GM23338 (cell line): ENCODE data around the gene TSPAN4. TPM values are rescaled to one million over a fixed set of nuclear protein-coding genes. Genes with fewer than 3 reads are reported as not detected.

ENCODE experiments used
- ATAC-seq: fragments of 200-7000 bp; cut with Tn5 transposase; 3 replicates; pipeline ENCODE4 v1.9.1; 2020
- DNase-seq: peaks from one replicate; pipeline ENCODE4 v3.0.0-alpha.2; 2015; ENCODE audit warnings: low spot score
- H2AFZ ChIP-seq: fragments of 200-600 bp; sonication (generic); 2 replicates; pipeline ENCODE4 v1.8.0; 2016; ENCODE audit warnings: antibody characterized with exemption, mild to moderate bottlenecking, moderate library complexity
- H3F3A ChIP-seq: fragments of 200-600 bp; sonication (generic); replicated peaks from 2 replicates; pipeline ENCODE4 v1.8.0; 2017; ENCODE audit warnings: antibody characterized with exemption, mixed run types, low read depth
- H3K27ac ChIP-seq: fragments of 200-600 bp; sonication (generic); 2 replicates; pipeline ENCODE4 v1.6.1; 2016; ENCODE audit warnings: low read depth
- H3K27me3 ChIP-seq: fragments of 200-600 bp; sonication (generic); 2 replicates; pipeline ENCODE4 v1.8.0; 2016; ENCODE audit warnings: mild to moderate bottlenecking, mixed run types, moderate library complexity; ENCODE audit not compliant: insufficient read depth
- H3K36me3 ChIP-seq: fragments of 200-600 bp; sonication (generic); 2 replicates; pipeline ENCODE4 v1.8.0; 2016; ENCODE audit warnings: mild to moderate bottlenecking; ENCODE audit not compliant: insufficient read depth
- H3K4me1 ChIP-seq: fragments of 200-600 bp; sonication (generic); 2 replicates; pipeline ENCODE4 v1.8.0; 2016; ENCODE audit warnings: mild to moderate bottlenecking, moderate library complexity; ENCODE audit not compliant: insufficient read depth
- H3K4me2 ChIP-seq: fragments of 200-600 bp; sonication (generic); 2 replicates; pipeline ENCODE4 v1.7.1; 2017; ENCODE audit warnings: mixed run types
- H3K4me3 ChIP-seq: fragments of 200-600 bp; sonication (generic); 2 replicates; pipeline ENCODE4 v1.6.1; 2016; ENCODE audit warnings: mixed run types
- H3K79me2 ChIP-seq: fragments of 200-600 bp; sonication (generic); replicated peaks from 2 replicates; pipeline ENCODE4 v1.8.0; 2017; ENCODE audit warnings: mild to moderate bottlenecking; ENCODE audit not compliant: insufficient read depth
- H3K9me2 ChIP-seq: fragments of 200-600 bp; sonication (generic); 2 replicates; pipeline ENCODE4 v1.8.0; 2017; ENCODE audit not compliant: insufficient read depth
- H4K20me1 ChIP-seq: fragments of 200-600 bp; sonication (generic); replicated peaks from 2 replicates; pipeline ENCODE4 v1.8.0; 2017; ENCODE audit warnings: mild to moderate bottlenecking; ENCODE audit not compliant: insufficient read depth
- H3K27ac Mint-ChIP-seq: 2 replicates; pipeline ENCODE4 v1.8.0; 2020; ENCODE audit warnings: inconsistent platforms, mild to moderate bottlenecking, moderate library complexity, mixed read lengths
- H3K27me3 Mint-ChIP-seq: 3 replicates; pipeline ENCODE4 v1.8.0; 2022; ENCODE audit warnings: low read depth, mild to moderate bottlenecking, moderate library complexity, mixed read lengths, inconsistent platforms; ENCODE audit not compliant: insufficient read depth, poor library complexity
- H3K36me3 Mint-ChIP-seq: 3 replicates; pipeline ENCODE4 v1.8.0; 2021; ENCODE audit warnings: low read depth, mild to moderate bottlenecking, inconsistent platforms, moderate library complexity, mixed read lengths
- H3K4me1 Mint-ChIP-seq: 3 replicates; pipeline ENCODE4 v1.8.0; 2020; ENCODE audit warnings: mild to moderate bottlenecking, inconsistent platforms, mixed read lengths
- H3K4me3 Mint-ChIP-seq: 3 replicates; pipeline ENCODE4 v1.8.0; 2021; ENCODE audit warnings: moderate library complexity, mild to moderate bottlenecking, inconsistent platforms, mixed read lengths
- H3K9me3 Mint-ChIP-seq: 3 replicates; pipeline ENCODE4 v1.8.0; 2020; ENCODE audit warnings: moderate library complexity, mild to moderate bottlenecking, inconsistent platforms, mixed read lengths
- CTCF ChIP-seq, 2 experiments: fragments of 200-600 bp in 1 of 2; sonication (generic) in 1 of 2; conservative IDR thresholded peaks; 2 replicates each; pipeline versions ENCODE4 v1.5.1 to v1.6.1; 2016 to 2017; ENCODE audit warnings: antibody characterized with exemption in 2 of 2, low read depth in 2 of 2, mild to moderate bottlenecking in 2 of 2, moderate library complexity in 1 of 2
- EZH2 ChIP-seq: fragments of 200-600 bp; sonication (generic); IDR thresholded peaks from one replicate; pipeline ENCODE4 v1.8.0; 2017; ENCODE audit warnings: antibody characterized with exemption, mild to moderate bottlenecking, low read depth; ENCODE audit not compliant: unreplicated experiment
- EZH2phosphoT487 ChIP-seq: fragments of 200-600 bp; sonication (generic); IDR thresholded peaks from one replicate; pipeline ENCODE4 v1.8.1; 2018; ENCODE audit warnings: antibody characterized with exemption; ENCODE audit not compliant: unreplicated experiment
- NANOG ChIP-seq: IDR thresholded peaks from 2 replicates; pipeline ENCODE4 v1.6.1; 2016; ENCODE audit warnings: antibody characterized with exemption, borderline replicate concordance
- POLR2AphosphoS5 ChIP-seq: IDR thresholded peaks from 2 replicates; pipeline ENCODE4 v1.6.1; 2016; ENCODE audit warnings: antibody characterized with exemption, low read depth
- REST ChIP-seq: IDR thresholded peaks from one replicate; pipeline ENCODE4 v1.6.1; 2018; ENCODE audit warnings: antibody characterized with exemption; ENCODE audit not compliant: unreplicated experiment
- ZNF331 ChIP-seq: fragments of 250-450 bp; sonication (Bioruptor Pico); IDR thresholded peaks from 2 replicates; pipeline ENCODE4 v1.5.0; 2020; ENCODE audit warnings: low read depth, mild to moderate bottlenecking, moderate library complexity
- polyA plus RNA-seq: library from polyadenylated mRNA; unstranded; fragments of >200 nt; fragmentation: Nextera tagmentation; extraction: Ambion mirVana; gene quantifications from 2 replicates; pipeline ENCODE4 v1.2.1, GENCODE V29; 2016
- total RNA-seq: library from RNA; depleted of rRNA; stranded (reverse); fragments of >200 nt; shearing (Covaris generic); gene quantifications from 2 replicates; pipeline ENCODE4 v1.2.3, GENCODE V29; 2014
- TF ChIP-seq, protein P1 (sequence below): IDR thresholded peaks from 2 replicates; pipeline ENCODE4 v1.6.1; 2016; ENCODE audit warnings: antibody characterized with exemption

The TSPAN4 gene
- total and polyA plus RNA-seq, 2 experiments from 2014 or later: 76.8 to 150 TPM

GRCh38 chr11:911890-912219, 69.2 kb downstream of the TSPAN4 start (continued):
- TF ChIP-seq REST (no peak), CTCF (conservative IDR thresholded peaks at IDR 0.05; ENCODE audit: low read depth in 2 of 2) (no peak), NANOG (no peak), EZH2phosphoT487 (no peak)
- TF ChIP-seq, protein P1, sequence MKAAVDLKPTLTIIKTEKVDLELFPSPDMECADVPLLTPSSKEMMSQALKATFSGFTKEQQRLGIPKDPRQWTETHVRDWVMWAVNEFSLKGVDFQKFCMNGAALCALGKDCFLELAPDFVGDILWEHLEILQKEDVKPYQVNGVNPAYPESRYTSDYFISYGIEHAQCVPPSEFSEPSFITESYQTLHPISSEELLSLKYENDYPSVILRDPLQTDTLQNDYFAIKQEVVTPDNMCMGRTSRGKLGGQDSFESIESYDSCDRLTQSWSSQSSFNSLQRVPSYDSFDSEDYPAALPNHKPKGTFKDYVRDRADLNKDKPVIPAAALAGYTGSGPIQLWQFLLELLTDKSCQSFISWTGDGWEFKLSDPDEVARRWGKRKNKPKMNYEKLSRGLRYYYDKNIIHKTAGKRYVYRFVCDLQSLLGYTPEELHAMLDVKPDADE: no peak

GRCh38 chr11:912266-912665, 69.6 kb downstream of the TSPAN4 start:
- H3K4me1 ChIP-seq: peaks cover 14% of the 10 kb centered on the region; the same call in 1 of the 2 replicates
- H2AFZ ChIP-seq: peak overlapping the region; percentile 96
- Mint-ChIP-seq H3K9me3 (no peaks in the 10 kb centered on the region), H3K4me1 (peaks cover 18% of the 10 kb centered on the region), H3K4me3 (no peak overlapping the region; the same call in 2 of the 3 replicates), H3K27me3 (peaks cover 9% of the 10 kb centered on the region), H3K27ac (no peak overlapping the region), H3K36me3 (peaks cover 7% of the 10 kb centered on the region; the same call in 2 of the 3 replicates)
- H3K79me2 ChIP-seq: peaks cover 31% of the 10 kb centered on the region
- no peaks in the 10 kb centered on the region for H3K27me3 ChIP-seq
- H3K36me3 ChIP-seq: no peaks in the 10 kb centered on the region
- ATAC-seq: no peak
- H3K27ac ChIP-seq: no peak overlapping the region
- H3K9me2 ChIP-seq: no peaks in the 10 kb centered on the region
- peak; percentile 41 for DNase-seq
- H4K20me1 ChIP-seq: peaks cover 5% of the 10 kb centered on the region; the same call in 1 of the 2 replicates
- H3K4me3 ChIP-seq: no peak overlapping the region
- H3K4me2 ChIP-seq: peak overlapping the region; percentile 86; the same call in 1 of the 2 replicates
- peaks cover 22% of the 10 kb centered on the region; the same call in 1 of the 2 replicates for H3F3A ChIP-seq
- no peak for TF ChIP-seq REST
- no peak for TF ChIP-seq POLR2AphosphoS5
- TF ChIP-seq EZH2phosphoT487: no peak
- TF ChIP-seq EZH2: no peak
- TF ChIP-seq CTCF (conservative IDR thresholded peaks at IDR 0.05; ENCODE audit: low read depth in 2 of 2): no peak
- no peak for TF ChIP-seq ZNF331 (CRISPR knock-in tag)
